Esophagus squamous epithelium (tissue), 5 donors: ENCODE data around the gene SLC5A9. TPM values are rescaled to one million over a fixed set of nuclear protein-coding genes. Genes with fewer than 3 reads are reported as not detected.

ENCODE experiments used
- DNase-seq: peaks from one replicate; lab custom pipeline; 2025; lab: John Stamatoyannopoulos, UW
- H3K27ac ChIP-seq, 4 donors: fragments of 200-600 bp; sonication (generic); one replicate each; pipeline ENCODE4 v1.5.1; 2016 to 2019; ENCODE audit warnings: mild to moderate bottlenecking in 1 of 4
- H3K27me3 ChIP-seq, 4 donors: fragments of 200-600 bp; sonication (generic); 1 replicate in 3 of 4; 2 replicates in 1 of 4; pipeline versions ENCODE4 v1.5.1 to v1.6.0; 2017 to 2021; ENCODE audit warnings: antibody characterized with exemption in 1 of 4
- H3K36me3 ChIP-seq, 3 donors: fragments of 200-600 bp; sonication (generic); one replicate each; pipeline ENCODE4 v1.5.1; 2016 to 2019
- H3K4me1 ChIP-seq, 3 donors: fragments of 200-600 bp; sonication (generic); one replicate each; pipeline ENCODE4 v1.5.1; 2017 to 2019
- H3K4me3 ChIP-seq, 4 donors: fragments of 200-600 bp; sonication (generic); 1 replicate in 3 of 4; 2 replicates in 1 of 4; pipeline ENCODE4 v1.5.1; 2016 to 2019; ENCODE audit warnings: mild to moderate bottlenecking in 2 of 4, moderate library complexity in 1 of 4
- H3K9me3 ChIP-seq, 3 donors: fragments of 200-600 bp; sonication (generic); one replicate each; pipeline ENCODE4 v1.5.1; 2016 to 2019
- POLR2A ChIP-seq, 4 donors: fragments of 450-650 bp; IDR thresholded peaks; one replicate each; pipeline ENCODE4 v1.6.1; 2017; ENCODE audit warnings: antibody characterized with exemption in 4 of 4, mild to moderate bottlenecking in 4 of 4, moderate library complexity in 3 of 4
- WGBS, 2 donors: methylation state at CpG; one replicate each; pipeline ENCODE4 v1.1.5; 2018; 5-methylcytosine and 5-hydroxymethylcytosine counted together
- intact Hi-C: fragments of 100-400 bp; cut with DNase I; formaldehyde crosslinking; loops from one replicate; pipeline ENCODE4 v1.15.0; 2022
- total RNA-seq, 4 donors: library from RNA; depleted of rRNA; stranded (reverse); fragments of >200 nt; gene quantifications; one replicate each; pipeline ENCODE4 v1.1.0, GENCODE V29; 2016
- TF ChIP-seq, protein P1 (sequence below), 6 experiments: fragments of 450-650 bp in 4 of 6; fragments of 200-600 bp in 2 of 6; sonication (generic) in 2 of 6; IDR thresholded peaks; one replicate each; pipeline ENCODE4 v1.5.1; 2016 to 2019; ENCODE audit warnings: antibody characterized with exemption in 6 of 6, mild to moderate bottlenecking in 4 of 6, moderate library complexity in 4 of 6
- donor health status: DM: yes; HTN: yes; CAD: no.

Gene SLC5A9
- total RNA-seq, 4 donors from 2014 or later: 0.19 to 0.38 TPM; not detected in 2

DNA sequence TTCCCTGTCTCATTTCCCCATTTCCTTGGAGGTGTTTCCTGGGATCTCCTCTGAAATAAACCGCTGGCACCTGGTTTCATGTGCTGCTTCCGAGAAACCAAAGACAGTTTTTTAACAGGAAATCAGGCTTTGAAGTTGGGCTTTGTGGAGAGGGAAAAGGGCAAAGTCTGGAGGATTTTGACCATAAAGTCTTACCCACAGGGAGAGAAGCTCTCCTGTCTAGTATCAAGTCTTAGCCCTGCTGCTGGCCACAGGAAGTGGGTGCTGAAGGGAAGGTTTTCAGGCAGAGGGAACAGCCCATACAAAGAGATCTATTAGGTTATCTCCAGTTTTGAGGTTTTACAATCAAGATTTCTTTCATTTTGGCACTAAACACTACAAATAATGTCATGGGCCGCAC, 29.3 kb downstream of the SLC5A9 start:
- DNase-seq: no peak
- Histone ChIP-seq H3K4me1 (peaks cover 1 to 4% (median 4%) of the 10 kb centered on the region in 3 donors), H3K36me3 (no peaks in the 10 kb centered on the region), H3K4me3 (no peak overlapping the region), H3K27ac (no peak overlapping the region), H3K9me3 (no peaks in the 10 kb centered on the region), H3K27me3 (no peaks in the 10 kb centered on the region)
- TF ChIP-seq, protein P1, sequence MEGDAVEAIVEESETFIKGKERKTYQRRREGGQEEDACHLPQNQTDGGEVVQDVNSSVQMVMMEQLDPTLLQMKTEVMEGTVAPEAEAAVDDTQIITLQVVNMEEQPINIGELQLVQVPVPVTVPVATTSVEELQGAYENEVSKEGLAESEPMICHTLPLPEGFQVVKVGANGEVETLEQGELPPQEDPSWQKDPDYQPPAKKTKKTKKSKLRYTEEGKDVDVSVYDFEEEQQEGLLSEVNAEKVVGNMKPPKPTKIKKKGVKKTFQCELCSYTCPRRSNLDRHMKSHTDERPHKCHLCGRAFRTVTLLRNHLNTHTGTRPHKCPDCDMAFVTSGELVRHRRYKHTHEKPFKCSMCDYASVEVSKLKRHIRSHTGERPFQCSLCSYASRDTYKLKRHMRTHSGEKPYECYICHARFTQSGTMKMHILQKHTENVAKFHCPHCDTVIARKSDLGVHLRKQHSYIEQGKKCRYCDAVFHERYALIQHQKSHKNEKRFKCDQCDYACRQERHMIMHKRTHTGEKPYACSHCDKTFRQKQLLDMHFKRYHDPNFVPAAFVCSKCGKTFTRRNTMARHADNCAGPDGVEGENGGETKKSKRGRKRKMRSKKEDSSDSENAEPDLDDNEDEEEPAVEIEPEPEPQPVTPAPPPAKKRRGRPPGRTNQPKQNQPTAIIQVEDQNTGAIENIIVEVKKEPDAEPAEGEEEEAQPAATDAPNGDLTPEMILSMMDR (IDR thresholded peaks at IDR 0.05): no peak
- no peak for TF ChIP-seq POLR2A (IDR thresholded peaks at IDR 0.05)
- 70 to 92% methylated on average over 1 to 3 of the region's 3 CpGs for WGBS, 2 donors
- intact Hi-C loops: no loop called here

DNA sequence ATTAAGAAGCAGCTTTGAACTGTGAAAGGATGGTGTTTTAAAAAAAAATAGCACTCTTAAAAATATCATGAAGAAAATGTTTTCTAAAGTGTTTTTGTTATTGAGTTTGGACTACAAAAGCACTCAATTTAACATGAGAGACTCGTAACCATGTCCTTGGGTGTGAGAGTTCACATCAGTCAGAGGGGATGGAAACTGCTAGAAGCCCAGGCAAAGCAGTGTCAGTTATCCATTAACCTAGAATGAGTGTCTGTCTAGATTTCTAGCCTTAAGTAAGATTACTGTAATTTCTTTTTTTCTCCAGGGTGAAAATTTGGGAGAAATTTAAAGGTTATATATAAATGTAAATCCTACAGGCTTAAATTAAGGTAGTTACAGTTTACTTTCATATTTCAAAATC, 31.7 kb downstream of the SLC5A9 start:
- TF ChIP-seq, protein P1 (IDR thresholded peaks at IDR 0.05): no peak
- no peak for TF ChIP-seq POLR2A (IDR thresholded peaks at IDR 0.05)
- no peaks in the 10 kb centered on the region for H3K9me3 ChIP-seq

DNA sequence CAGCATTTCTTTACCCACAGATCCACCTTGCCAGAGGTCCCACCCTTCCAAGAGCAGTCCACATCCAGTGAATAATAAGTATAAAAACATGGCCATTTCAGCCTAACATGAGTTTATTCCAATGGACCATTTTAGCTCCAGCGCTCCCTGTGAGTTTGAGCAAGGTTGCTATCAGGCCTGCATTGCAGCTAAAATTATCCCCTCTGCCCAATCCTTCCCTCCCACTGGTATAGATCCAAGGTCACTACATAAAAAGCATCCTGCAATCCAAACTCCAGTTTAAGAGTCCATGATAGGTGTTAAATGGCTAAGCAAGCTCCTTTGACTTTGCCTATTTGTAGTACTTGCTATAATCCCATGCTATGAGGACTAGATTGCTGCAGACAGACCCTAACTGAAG, 35.6 kb downstream of the SLC5A9 start:
- Histone ChIP-seq H3K36me3 (no peaks in the 10 kb centered on the region), H3K9me3 (no peaks in the 10 kb centered on the region), H3K4me3 (no peak overlapping the region), H3K27me3 (no peaks in the 10 kb centered on the region), H3K27ac (no peak overlapping the region), H3K4me1 (no peaks in the 10 kb centered on the region)
- TF ChIP-seq POLR2A (IDR thresholded peaks at IDR 0.05): no peak
- TF ChIP-seq, protein P1 (IDR thresholded peaks at IDR 0.05): no peak
- WGBS, 2 donors: 86 to 100% methylated on average over 1 of the region's 1 CpG
- no peak for DNase-seq
- intact Hi-C loops: no loop called here

More for the DNA sequence above, 31.7 kb downstream of the SLC5A9 start:
- 72 to 89% methylated on average over 1 of the region's 1 CpG for WGBS, 2 donors
- Histone ChIP-seq H3K27me3 (no peaks in the 10 kb centered on the region), H3K4me1 (no peaks in the 10 kb centered on the region), H3K27ac (no peak overlapping the region), H3K36me3 (no peaks in the 10 kb centered on the region), H3K4me3 (no peak overlapping the region)
- intact Hi-C loops: no loop called here
- no peak for DNase-seq

DNA sequence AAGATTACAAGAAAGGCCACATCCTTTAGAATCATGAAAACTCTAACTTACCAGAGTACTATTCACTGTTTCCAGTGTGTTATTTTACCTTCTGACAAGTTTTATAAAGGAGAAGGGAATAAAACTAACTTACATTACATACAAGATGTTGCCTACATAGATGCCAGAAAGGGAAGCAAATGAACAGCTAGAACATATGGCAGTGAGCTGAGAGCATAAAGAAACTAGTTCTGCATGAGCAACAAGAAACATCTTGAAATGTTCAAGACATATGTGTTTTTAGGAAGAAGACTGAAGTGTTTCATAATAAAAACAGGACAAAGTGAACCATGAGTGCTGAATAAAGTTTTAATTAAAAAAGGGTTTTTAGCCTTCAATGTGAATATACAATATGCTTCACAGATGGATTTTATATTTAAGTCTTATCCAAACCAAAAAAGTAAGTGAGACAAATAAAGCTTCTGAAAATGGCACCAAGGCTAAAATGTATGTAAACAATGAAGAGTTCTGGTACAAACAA, 39.4 kb downstream of the SLC5A9 start:
- Histone ChIP-seq H3K4me1 (no peaks in the 10 kb centered on the region), H3K4me3 (no peak overlapping the region), H3K27ac (no peak overlapping the region), H3K9me3 (no peaks in the 10 kb centered on the region), H3K36me3 (no peaks in the 10 kb centered on the region), H3K27me3 (no peaks in the 10 kb centered on the region)
- DNase-seq: no peak
- TF ChIP-seq, protein P1 (IDR thresholded peaks at IDR 0.05): no peak
- TF ChIP-seq POLR2A (IDR thresholded peaks at IDR 0.05): no peak
- intact Hi-C loops: no loop called here

DNA sequence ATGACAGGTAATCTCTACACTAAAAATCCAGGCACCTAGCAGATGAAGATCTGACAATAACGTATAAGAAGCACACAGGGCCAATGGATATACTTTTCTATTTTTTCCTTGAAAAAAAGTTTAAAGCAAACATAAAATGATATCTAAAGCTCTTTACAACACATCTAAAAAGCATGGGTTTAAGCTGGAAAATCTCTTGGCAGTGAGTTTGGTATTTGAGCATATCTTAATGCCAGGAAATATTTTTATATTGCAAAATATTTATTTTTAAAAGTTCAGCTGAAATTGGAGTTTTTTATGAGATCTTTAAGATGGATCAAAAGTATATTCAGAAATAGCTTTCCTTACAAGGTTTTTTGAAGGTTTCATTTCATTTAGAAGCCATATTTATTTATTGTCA, 40.5 kb downstream of the SLC5A9 start:
- H3K4me3 ChIP-seq: no peak overlapping the region
- DNase-seq: no peak
- H3K36me3 ChIP-seq: no peaks in the 10 kb centered on the region
- no peaks in the 10 kb centered on the region for H3K27me3 ChIP-seq
- H3K9me3 ChIP-seq: no peaks in the 10 kb centered on the region
- WGBS, 2 donors: 32 to 45% methylated on average over 1 of the region's 1 CpG
- no peak overlapping the region for H3K27ac ChIP-seq
- TF ChIP-seq, protein P1 (IDR thresholded peaks at IDR 0.05): no peak
- TF ChIP-seq POLR2A (IDR thresholded peaks at IDR 0.05): no peak
- H3K4me1 ChIP-seq: no peaks in the 10 kb centered on the region
- intact Hi-C loops: no loop called here
